GM18520 (cell line): ENCODE data around the gene PAPPA.

Experiments used
- ATAC-seq: cut with Tn5 transposase; IDR thresholded peaks from one replicate; pipeline ENCODE4 v1.9.1; 2021; ENCODE audit not compliant: unreplicated experiment

PAPPA gene

DNA sequence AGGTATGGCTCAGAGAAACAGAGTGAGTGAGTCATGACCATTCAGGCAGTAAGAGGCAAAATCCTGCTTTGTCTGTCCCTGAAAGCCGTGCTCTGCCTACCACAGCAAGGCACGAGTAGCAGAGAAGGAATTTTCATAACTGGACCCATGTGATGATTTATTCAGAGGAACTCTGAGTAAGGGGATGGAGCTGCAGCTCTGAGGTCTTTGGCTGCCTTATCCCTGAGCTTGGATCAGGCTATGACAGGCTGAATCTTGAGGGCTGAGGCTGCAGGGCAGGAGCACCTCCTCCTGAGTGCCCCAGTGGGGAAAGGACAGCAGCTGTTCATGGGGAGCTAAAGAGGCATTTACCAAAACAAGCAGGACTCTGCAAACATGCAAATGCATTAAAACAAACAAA lies 183.4 kb downstream of the PAPPA start:
- ATAC-seq = no peak

- ATAC-seq = no peak
Measured at GRCh38 chr9:116340270-116340669, 186.7 kb downstream of the PAPPA start.

DNA sequence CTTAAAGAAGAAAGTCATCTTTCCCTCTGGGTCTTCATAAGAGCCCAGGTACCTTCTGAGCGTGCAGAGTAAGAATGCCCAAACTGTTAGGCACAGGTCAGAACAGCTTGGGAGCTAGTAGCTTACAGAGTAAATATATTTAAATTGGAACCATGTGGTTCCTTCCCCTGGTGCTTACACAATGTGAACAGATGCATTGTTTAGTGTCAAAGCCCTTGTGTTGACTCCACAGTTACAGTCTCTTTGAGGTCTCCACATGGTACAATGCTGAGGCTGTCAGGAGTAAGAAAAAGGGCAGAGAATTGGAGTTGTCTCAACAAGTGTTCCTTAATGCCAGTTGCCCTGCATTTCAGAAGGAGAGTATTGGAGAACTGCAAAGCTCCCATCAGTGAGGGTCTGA lies 188.5 kb downstream of the PAPPA start:
- no peak for ATAC-seq

DNA sequence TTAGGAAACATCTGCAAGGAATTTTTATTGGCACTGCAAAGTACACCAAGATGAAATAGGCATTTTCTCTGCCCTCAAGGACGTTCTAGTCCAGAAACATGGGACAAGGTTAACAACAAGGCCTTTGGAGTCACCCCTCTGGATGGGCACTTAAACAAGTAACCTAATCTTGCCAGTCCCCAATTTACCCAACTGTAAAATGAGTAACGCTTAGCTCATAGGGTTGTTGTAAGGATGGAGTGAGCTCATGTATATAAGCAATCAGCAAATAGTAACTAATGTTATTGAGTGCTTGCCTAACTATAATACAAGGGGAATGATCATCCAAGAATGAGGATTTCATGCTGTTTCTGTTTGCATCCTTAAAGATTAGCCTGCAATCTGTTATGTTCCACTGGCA lies 189.3 kb downstream of the PAPPA start:
- ATAC-seq = no peak

DNA sequence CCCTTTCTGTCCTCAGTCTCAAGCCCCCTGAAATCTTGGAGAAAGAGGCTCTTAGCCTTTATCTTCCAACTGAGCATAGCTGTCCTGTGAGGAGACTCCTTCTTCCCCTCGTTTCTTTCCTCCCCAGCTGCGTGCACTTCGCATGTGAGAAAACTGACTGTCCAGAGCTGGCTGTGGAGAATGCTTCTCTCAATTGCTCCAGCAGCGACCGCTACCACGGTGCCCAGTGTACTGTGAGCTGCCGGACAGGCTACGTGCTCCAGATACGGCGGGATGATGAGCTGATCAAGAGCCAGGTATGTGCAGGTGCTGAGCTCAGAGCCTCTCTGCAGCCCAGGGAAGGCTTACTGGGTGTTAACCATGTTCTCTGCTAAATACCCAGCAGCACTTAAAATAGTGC lies 190.8 kb downstream of the PAPPA start:
- no peak for ATAC-seq

- no peak for ATAC-seq
Measured at GRCh38 chr9:116345393-116345792, 191.8 kb downstream of the PAPPA start.

GRCh38 chr9:116345817-116346216 lies 192.2 kb downstream of the PAPPA start:
- no peak for ATAC-seq

DNA sequence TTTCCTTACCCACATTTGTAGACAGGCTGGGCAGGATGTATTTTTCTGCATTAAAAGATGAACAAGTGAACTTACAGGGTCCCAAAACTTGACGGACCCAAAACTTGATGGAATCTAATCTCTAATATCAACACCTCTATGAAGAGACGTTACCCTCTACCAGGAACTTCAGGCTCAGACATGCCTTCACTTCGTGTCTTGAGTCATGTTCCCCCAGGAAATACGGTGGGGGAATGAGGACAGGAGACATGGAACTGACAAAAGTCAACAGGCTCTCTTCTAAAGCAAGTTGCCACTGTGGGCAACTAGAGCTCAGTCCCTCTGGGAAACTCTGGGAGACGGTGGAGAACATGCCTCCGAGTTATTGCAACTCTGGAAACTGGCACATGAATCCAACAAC lies 196.1 kb downstream of the PAPPA start:
- no peak for ATAC-seq

- no peak for ATAC-seq
Measured at GRCh38 chr9:116350213-116350612, 196.6 kb downstream of the PAPPA start.

DNA sequence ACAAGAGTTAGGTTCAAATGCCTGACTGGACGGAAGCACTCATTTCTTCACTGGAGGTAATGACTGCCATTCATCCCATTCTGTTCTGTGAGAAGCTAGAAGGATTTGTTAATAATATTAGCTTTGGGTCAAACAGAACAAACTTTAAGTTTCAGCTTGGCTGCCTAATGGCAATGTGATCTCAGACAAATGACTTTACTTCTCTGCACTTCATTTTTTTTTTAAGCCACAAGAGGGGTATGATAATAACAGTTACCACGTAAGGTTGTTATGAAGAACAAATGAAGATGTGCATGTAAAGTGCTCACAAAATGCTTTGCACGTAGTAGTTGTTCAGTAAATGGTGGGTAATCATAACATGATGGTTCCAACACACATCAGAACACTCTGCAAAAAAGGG lies 199.4 kb downstream of the PAPPA start:
- ATAC-seq = no peak

DNA sequence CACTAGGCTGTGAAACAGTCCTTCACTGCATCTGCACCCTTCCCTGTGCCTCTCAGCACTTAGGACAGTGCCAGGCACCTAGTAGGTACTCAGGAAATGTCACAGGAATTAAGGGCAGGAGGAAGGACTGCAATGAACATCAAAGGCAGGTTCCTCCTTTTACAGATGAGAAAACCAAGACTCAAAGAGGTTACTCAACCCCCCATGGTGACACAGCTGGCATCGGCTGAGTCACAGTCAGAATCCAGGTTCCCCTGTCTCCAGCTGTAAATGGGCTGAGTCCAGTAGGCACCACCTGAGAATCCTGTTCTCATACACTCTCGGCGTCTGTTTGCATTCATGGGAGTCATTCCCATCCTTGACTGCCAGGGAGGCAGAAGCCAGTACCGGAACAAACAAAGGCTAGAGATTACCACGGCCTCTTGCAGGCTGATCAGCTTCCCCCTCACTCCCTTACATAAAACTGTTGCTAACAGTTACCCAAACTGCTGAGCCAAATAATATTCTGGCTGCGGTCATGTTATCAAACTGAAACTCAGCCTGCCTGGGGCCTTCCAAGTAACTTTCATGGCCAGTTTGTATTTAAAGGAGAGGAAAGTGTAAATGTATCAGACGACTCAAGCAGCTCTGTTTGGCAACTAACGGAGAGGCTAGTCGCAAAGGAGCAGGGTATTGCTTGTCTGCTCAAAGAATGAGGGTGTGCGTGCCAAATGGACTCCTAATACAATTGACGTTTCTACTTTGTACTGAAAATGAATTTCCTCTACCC lies 201.7 kb downstream of the PAPPA start:
- ATAC-seq = no peak

GRCh38 chr9:116358251-116358650 lies 204.7 kb downstream of the PAPPA start:
- no peak for ATAC-seq

DNA sequence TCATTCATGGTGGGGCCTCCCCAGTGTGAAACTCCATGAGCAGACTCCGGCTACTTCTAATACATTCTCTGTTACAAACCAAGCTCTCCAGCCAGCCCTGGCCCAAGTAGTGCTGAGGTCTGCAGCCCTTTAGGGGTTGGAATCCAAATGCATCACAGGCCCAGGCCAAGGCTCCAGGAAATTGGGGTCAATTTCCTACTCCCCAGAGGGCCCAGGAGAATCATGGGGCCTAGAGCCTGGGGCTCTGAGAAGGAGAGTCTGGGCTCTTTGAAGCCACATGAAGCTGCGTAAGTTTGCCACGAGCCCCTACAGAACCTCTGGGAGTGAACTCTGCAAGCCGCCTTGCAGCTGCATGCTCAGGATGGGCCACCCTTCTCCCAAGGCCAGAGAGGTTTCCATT lies 206.4 kb downstream of the PAPPA start:
- no peak for ATAC-seq

- ATAC-seq = no peak
Measured at GRCh38 chr9:116360989-116361388, 207.4 kb downstream of the PAPPA start.

- ATAC-seq = no peak
Measured at GRCh38 chr9:116361547-116361946, 208.0 kb downstream of the PAPPA start.

GRCh38 chr9:116362493-116362892 lies 208.9 kb downstream of the PAPPA start:
- ATAC-seq = no peak

DNA sequence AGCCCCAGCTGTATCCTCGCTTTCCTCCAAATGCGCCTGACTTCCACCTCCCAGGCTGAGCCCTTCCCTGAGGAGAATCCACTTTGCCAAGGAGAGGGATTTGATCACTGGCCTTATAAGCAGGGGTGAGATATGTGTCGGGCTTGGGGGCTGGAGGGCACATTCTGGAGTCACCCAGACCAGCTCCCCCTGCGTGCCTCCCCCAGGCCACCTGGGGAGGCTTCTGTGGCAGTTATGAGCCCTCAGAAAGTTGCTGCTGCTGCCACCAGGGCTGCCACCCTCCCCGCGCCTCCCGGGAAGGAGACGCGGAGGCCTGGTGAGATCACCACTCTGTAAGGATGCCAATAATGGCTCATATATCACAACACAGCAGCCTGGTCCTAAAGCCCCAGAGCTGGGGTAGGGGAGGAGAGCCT lies 211.5 kb downstream of the PAPPA start:
- ATAC-seq = no peak

- ATAC-seq = no peak
Measured at GRCh38 chr9:116366241-116366640, 212.7 kb downstream of the PAPPA start.

GRCh38 chr9:116368680-116369079 lies 215.1 kb downstream of the PAPPA start:
- no peak for ATAC-seq

GRCh38 chr9:116369706-116370105 lies 216.1 kb downstream of the PAPPA start:
- ATAC-seq = no peak

- no peak for ATAC-seq
Measured at GRCh38 chr9:116370556-116370955, 217.0 kb downstream of the PAPPA start.

DNA sequence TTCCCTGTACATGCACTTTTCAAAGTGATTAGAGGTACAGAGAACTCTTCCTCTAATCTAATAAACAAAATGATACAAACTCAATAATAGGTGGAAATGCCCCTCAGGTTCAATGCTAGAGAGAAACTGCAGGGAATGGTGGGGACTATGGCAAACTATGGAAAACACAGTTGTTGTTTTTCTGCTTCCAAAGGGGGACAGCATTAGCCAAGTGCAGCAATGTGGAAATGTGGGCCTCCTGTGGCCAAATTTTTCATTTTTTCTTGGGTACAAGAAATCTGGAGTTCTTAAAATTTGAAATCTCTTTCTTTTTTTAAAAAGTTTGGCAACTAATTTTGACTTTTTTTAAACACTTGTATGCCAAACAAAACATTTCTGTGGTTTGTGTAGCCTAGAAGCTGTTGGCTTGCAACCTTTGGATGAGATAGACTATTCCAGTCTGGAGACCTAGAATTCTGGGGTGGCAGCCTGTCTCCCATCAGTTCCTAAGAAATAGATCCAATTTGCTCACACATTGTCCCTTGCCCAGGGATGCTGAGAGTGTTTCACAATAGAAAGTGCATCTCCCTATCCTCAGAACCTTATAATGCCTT lies 218.6 kb downstream of the PAPPA start:
- no peak for ATAC-seq

- ATAC-seq = no peak
Measured at GRCh38 chr9:116372786-116373185, 219.2 kb downstream of the PAPPA start.
